Naive thymus-derived CD8-positive, alpha-beta T cell (primary cell): ENCODE results near the gene PCDHGC4. TPM values are rescaled to one million over a fixed set of nuclear protein-coding genes. Genes with fewer than 3 reads are reported as not detected.

ENCODE experiments used
- ATAC-seq, 2 donors: fragments of 150-1000 bp; cut with Tn5 transposase in 1 of 2; sonication (Bioruptor Pico), chemical (Tn5 transposase) in 1 of 2; 1 replicate in 1 of 2; 2 replicates in 1 of 2; pipeline ENCODE4 v1.10.0; 2021; ENCODE audit warnings: mild to moderate bottlenecking in 2 of 2, moderate library complexity in 2 of 2
- POLR2A ChIA-PET: fragments of 350-600 bp; sonication (Branson Sonifier 250); formaldehyde crosslinking; loops from one replicate; lab custom pipeline; 2021; ENCODE audit warnings: antibody characterized with exemption; lab: Charles Lee
- DNase-seq, 10 donors: peaks; one replicate each; pipeline versions ENCODE4 v3.0.0 to v3.0.0-alpha.2; 2020 to 2022
- H3K27ac Mint-ChIP-seq, 10 donors: one replicate each; pipeline ENCODE4 v1.8.0; 2020 to 2022; ENCODE audit warnings: mild to moderate bottlenecking in 10 of 10, mixed read lengths in 10 of 10, moderate library complexity in 4 of 10, inconsistent platforms in 1 of 10
- H3K27me3 Mint-ChIP-seq, 5 donors: one replicate each; pipeline ENCODE4 v1.8.0; 2021 to 2022; ENCODE audit warnings: mixed read lengths in 5 of 5
- H3K36me3 Mint-ChIP-seq, 3 donors: one replicate each; pipeline ENCODE4 v1.8.0; 2020 to 2022; ENCODE audit warnings: mixed read lengths in 3 of 3, mild to moderate bottlenecking in 2 of 3, inconsistent platforms in 1 of 3
- H3K4me1 Mint-ChIP-seq, 4 donors: one replicate each; pipeline ENCODE4 v1.8.0; 2021 to 2022; ENCODE audit warnings: mixed read lengths in 4 of 4
- H3K4me3 Mint-ChIP-seq, 10 donors: one replicate each; pipeline ENCODE4 v1.8.0; 2020 to 2022; ENCODE audit warnings: mild to moderate bottlenecking in 10 of 10, mixed read lengths in 10 of 10, moderate library complexity in 6 of 10, inconsistent platforms in 1 of 10
- H3K9me3 Mint-ChIP-seq, 9 donors: one replicate each; pipeline ENCODE4 v1.8.0; 2020 to 2022; ENCODE audit warnings: mixed read lengths in 9 of 9, mild to moderate bottlenecking in 3 of 9, inconsistent platforms in 1 of 9, moderate library complexity in 1 of 9
- polyA plus RNA-seq, 3 donors: library from polyadenylated mRNA; unstranded; fragments of 300-500 nt; fragmentation: Illumina TruSeq; gene quantifications; one replicate each; pipeline ENCODE4 v1.2.3, GENCODE V29; 2021
- total RNA-seq, 8 experiments: library from RNA in 2 of 8; stranded (reverse) in 2 of 8; gene quantifications; one replicate each; pipeline ENCODE4 v1.2.3 and lab custom pipeline; 2021 to 2026

PCDHGC4 gene
- total and polyA plus RNA-seq, 5 experiments from 2014 or later, result not detected

GRCh38 chr5:141508798-141509611, 24.2 kb downstream of the PCDHGC4 start:
- H3K27me3 Mint-ChIP-seq, result peaks cover 0 to 3% (median 0%) of the 10 kb centered on the region in 5 donors
- DNase-seq (no peak), ATAC-seq (no peak)
- H3K27ac Mint-ChIP-seq, result peak overlapping the region in 1 of 10 donors; percentile 79
- POLR2A ChIA-PET, result no interaction called here
- H3K36me3 Mint-ChIP-seq, result no peaks in the 10 kb centered on the region
- no peaks in the 10 kb centered on the region for H3K9me3 Mint-ChIP-seq
- H3K4me3 Mint-ChIP-seq, result peak overlapping the region in 1 of 10 donors; percentile 60
- H3K4me1 Mint-ChIP-seq, result peaks cover 15 to 40% (median 20%) of the 10 kb centered on the region in 4 donors

GRCh38 chr5:141510160-141510559, 25.3 kb downstream of the PCDHGC4 start:
- Mint-ChIP-seq H3K27me3 (no peaks in the 10 kb centered on the region), H3K27ac (peak overlapping the region in 1 of 10 donors; percentile 44), H3K4me3 (no peak overlapping the region), H3K4me1 (peaks cover 20 to 52% (median 30%) of the 10 kb centered on the region in 4 donors), H3K9me3 (no peaks in the 10 kb centered on the region), H3K36me3 (peaks cover 0 to 4% (median 0%) of the 10 kb centered on the region in 3 donors)
- ATAC-seq (no peak), DNase-seq (no peak)
- POLR2A ChIA-PET, result interaction anchor here (0.7 kb wide), 1 partner anchor 164 kb away, joined by 3 read pairs; no protein-coding TSS in a partner anchor

GRCh38 chr5:141510850-141511601, 26.2 kb downstream of the PCDHGC4 start:
- POLR2A ChIA-PET, result no interaction called here
- no peak overlapping the region for H3K4me3 Mint-ChIP-seq

GRCh38 chr5:141511771-141512325, 27.0 kb downstream of the PCDHGC4 start:
- peaks cover 22 to 61% (median 46%) of the 10 kb centered on the region in 4 donors for H3K4me1 Mint-ChIP-seq
- peak overlapping the region in 7 of 10 donors; percentile 29 to 91 (median 88) for H3K4me3 Mint-ChIP-seq
- POLR2A ChIA-PET, result interaction anchor here (0.8 to 2.1 kb wide), 2 partner anchors 183 to 191 kb away, joined by 3 to 13 read pairs; partner anchors contain the start of gene TAF7
- no peaks in the 10 kb centered on the region for H3K9me3 Mint-ChIP-seq
- H3K27me3 Mint-ChIP-seq, result no peaks in the 10 kb centered on the region
- ATAC-seq (no peak), DNase-seq (peak in 2 of 10 donors; percentile 12 to 14)
- peak overlapping the region in 2 of 10 donors; percentile 34 to 83 for H3K27ac Mint-ChIP-seq
- peaks cover 0 to 5% (median 4%) of the 10 kb centered on the region in 3 donors for H3K36me3 Mint-ChIP-seq

More at GRCh38 chr5:141510850-141511601, 26.2 kb downstream of the PCDHGC4 start:
- ATAC-seq (no peak), DNase-seq (no peak)
- H3K27ac Mint-ChIP-seq, result peak overlapping the region in 3 of 10 donors; percentile 9 to 83 (median 24)
- H3K36me3 Mint-ChIP-seq, result peaks cover 0 to 4% (median 2%) of the 10 kb centered on the region in 3 donors
- H3K27me3 Mint-ChIP-seq, result no peaks in the 10 kb centered on the region
- peaks cover 20 to 56% (median 38%) of the 10 kb centered on the region in 4 donors for H3K4me1 Mint-ChIP-seq
- H3K9me3 Mint-ChIP-seq, result no peaks in the 10 kb centered on the region

GRCh38 chr5:141512390-141512910, 27.6 kb downstream of the PCDHGC4 start:
- ATAC-seq (peak; percentile 52 to 58), DNase-seq (peak; percentile 64 to 88 (median 77))
- Mint-ChIP-seq H3K36me3 (peaks cover 0 to 5% (median 4%) of the 10 kb centered on the region in 3 donors), H3K4me3 (peak overlapping the region; percentile 82 to 95 (median 90)), H3K27ac (peak overlapping the region in 9 of 10 donors; percentile 40 to 91 (median 82)), H3K4me1 (peaks cover 24 to 57% (median 49%) of the 10 kb centered on the region in 4 donors), H3K9me3 (no peaks in the 10 kb centered on the region), H3K27me3 (no peaks in the 10 kb centered on the region)
- POLR2A ChIA-PET, result interaction anchor here (0.8 to 2.1 kb wide), 4 partner anchors 11 to 192 kb away, joined by 3 to 13 read pairs (median 6); partner anchors contain the start of genes HDAC3, RELL2 and TAF7

- Mint-ChIP-seq H3K4me3 (peak overlapping the region; percentile 82 to 95 (median 90)), H3K36me3 (peaks cover 0 to 6% (median 4%) of the 10 kb centered on the region in 3 donors), H3K27me3 (no peaks in the 10 kb centered on the region), H3K4me1 (peaks cover 24 to 53% (median 49%) of the 10 kb centered on the region in 4 donors), H3K9me3 (no peaks in the 10 kb centered on the region), H3K27ac (peak overlapping the region; percentile 55 to 94 (median 84))
- peak; percentile 46 to 48 for ATAC-seq
- POLR2A ChIA-PET, result interaction anchor here (0.8 to 2.1 kb wide), 4 partner anchors 11 to 193 kb away, joined by 3 to 13 read pairs (median 6); partner anchors contain the start of genes HDAC3, RELL2 and TAF7
- DNase-seq, result peak in 4 of 10 donors; percentile 12 to 37 (median 29)
These were observed 28.2 kb downstream of the PCDHGC4 start for GRCh38 chr5:141512911-141513626.

- peak in 9 of 10 donors; percentile 17 to 76 (median 41) for DNase-seq
- Mint-ChIP-seq H3K9me3 (no peaks in the 10 kb centered on the region), H3K27me3 (no peaks in the 10 kb centered on the region), H3K27ac (peak overlapping the region; percentile 55 to 94 (median 84)), H3K4me3 (peak overlapping the region; percentile 82 to 95 (median 90)), H3K36me3 (peaks cover 0 to 7% (median 4%) of the 10 kb centered on the region in 3 donors), H3K4me1 (peaks cover 24 to 53% (median 49%) of the 10 kb centered on the region in 4 donors)
- POLR2A ChIA-PET, result interaction anchor here (0.7 to 2.1 kb wide), 5 partner anchors 10 to 193 kb away, joined by 3 to 13 read pairs (median 5); partner anchors contain the start of genes HDAC3, RELL2 and TAF7
- ATAC-seq, result peak; percentile 60 to 68
These were observed 28.9 kb downstream of the PCDHGC4 start for GRCh38 chr5:141513627-141514329.

GRCh38 chr5:141514330-141515133, 29.7 kb downstream of the PCDHGC4 start:
- no peak for ATAC-seq
- Mint-ChIP-seq H3K36me3 (peaks cover 0 to 7% (median 4%) of the 10 kb centered on the region in 3 donors), H3K9me3 (no peaks in the 10 kb centered on the region), H3K4me1 (peaks cover 22 to 50% (median 45%) of the 10 kb centered on the region in 4 donors), H3K27me3 (no peaks in the 10 kb centered on the region), H3K4me3 (peak overlapping the region; percentile 31 to 95 (median 89)), H3K27ac (peak overlapping the region in 8 of 10 donors; percentile 2 to 83 (median 67))
- no peak for DNase-seq
- POLR2A ChIA-PET, result interaction anchor here (0.7 to 1.9 kb wide), 2 partner anchors 48 to 194 kb away, joined by 3 to 4 read pairs; partner anchors contain the start of gene TAF7

GRCh38 chr5:141515141-141515540, 30.3 kb downstream of the PCDHGC4 start:
- Mint-ChIP-seq H3K4me3 (no peak overlapping the region), H3K27ac (peak overlapping the region; percentile 20 to 83 (median 66)), H3K27me3 (no peaks in the 10 kb centered on the region), H3K4me1 (peaks cover 22 to 50% (median 44%) of the 10 kb centered on the region in 4 donors), H3K36me3 (peaks cover 0 to 10% (median 4%) of the 10 kb centered on the region in 3 donors), H3K9me3 (no peaks in the 10 kb centered on the region)
- ATAC-seq, result no peak
- POLR2A ChIA-PET, result interaction anchor here (1.9 kb wide), 1 partner anchor 195 kb away, joined by 4 read pairs; the partner anchor contains the start of gene TAF7
- no peak for DNase-seq
